Measurements from ENCODE around the gene IRGQ.

GRCh38 chr19:43634872-43635560 lies 39.1 kb upstream of the IRGQ start:
- TF ChIP-seq, protein P1, sequence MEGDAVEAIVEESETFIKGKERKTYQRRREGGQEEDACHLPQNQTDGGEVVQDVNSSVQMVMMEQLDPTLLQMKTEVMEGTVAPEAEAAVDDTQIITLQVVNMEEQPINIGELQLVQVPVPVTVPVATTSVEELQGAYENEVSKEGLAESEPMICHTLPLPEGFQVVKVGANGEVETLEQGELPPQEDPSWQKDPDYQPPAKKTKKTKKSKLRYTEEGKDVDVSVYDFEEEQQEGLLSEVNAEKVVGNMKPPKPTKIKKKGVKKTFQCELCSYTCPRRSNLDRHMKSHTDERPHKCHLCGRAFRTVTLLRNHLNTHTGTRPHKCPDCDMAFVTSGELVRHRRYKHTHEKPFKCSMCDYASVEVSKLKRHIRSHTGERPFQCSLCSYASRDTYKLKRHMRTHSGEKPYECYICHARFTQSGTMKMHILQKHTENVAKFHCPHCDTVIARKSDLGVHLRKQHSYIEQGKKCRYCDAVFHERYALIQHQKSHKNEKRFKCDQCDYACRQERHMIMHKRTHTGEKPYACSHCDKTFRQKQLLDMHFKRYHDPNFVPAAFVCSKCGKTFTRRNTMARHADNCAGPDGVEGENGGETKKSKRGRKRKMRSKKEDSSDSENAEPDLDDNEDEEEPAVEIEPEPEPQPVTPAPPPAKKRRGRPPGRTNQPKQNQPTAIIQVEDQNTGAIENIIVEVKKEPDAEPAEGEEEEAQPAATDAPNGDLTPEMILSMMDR (IDR thresholded peaks at IDR 0.05; ENCODE audit: low read length): no peak
- TF ChIP-seq EZH2 (IDR thresholded peaks at IDR 0.05; ENCODE audit: borderline replicate concordance, low read length): no peak

Data from OCI-LY1 (cell line).